Stimulated activated CD4-positive, alpha-beta T cell treated with anti-CD3 and anti-CD28 coated beads, Interleukin-12 subunit alpha, Interleukin-12 subunit beta, amount 100 ng/mL, for 24 hours (primary cell): ENCODE measurements around the gene KCNB1.
"Not testable (repeated sequence)": the region's sequence is repeated elsewhere in the genome, so short reads cannot be mapped to it uniquely, and the experiment has no call there.

ENCODE experiments used
- DNase-seq, 2 experiments: peaks; one replicate each; pipeline ENCODE4 v3.0.0-alpha.2; 2020; ENCODE audit warnings: low read depth in 2 of 2

The KCNB1 gene

GRCh38 chr20:49323622-49324238, 158.7 kb downstream of the KCNB1 start:
- no peak for DNase-seq

GRCh38 chr20:49320460-49320859, 162.0 kb downstream of the KCNB1 start:
- DNase-seq: no peak

DNA sequence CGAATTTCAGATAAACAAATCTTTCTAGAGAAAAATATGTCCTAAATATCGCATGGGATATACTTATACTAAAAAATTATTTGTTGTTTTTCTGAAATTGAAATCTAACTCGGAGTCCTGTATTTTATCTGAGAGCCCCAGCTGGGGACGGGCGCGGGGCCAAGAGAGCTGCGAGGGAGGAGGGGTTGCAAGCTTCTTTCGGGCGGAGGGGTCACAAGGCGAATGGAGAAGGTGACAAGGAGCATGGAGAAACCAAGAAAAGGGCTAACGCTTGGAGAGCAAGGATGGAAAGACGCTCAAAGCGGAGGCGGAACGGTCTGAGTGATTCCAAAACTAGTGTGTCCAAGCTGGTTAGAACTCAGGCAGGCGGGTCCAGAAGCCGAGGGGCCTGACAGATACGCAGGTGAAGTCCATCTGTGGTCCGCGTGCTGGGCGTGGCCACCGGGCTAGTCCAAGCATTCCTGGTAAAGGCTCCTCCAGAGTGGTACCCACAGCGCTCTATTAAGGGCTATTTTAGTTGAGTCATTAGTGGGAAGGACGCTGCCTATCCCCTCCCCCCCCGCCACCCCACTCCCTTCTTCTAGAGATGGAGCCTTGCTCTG, 163.2 kb downstream of the KCNB1 start:
- no peak for DNase-seq

DNA sequence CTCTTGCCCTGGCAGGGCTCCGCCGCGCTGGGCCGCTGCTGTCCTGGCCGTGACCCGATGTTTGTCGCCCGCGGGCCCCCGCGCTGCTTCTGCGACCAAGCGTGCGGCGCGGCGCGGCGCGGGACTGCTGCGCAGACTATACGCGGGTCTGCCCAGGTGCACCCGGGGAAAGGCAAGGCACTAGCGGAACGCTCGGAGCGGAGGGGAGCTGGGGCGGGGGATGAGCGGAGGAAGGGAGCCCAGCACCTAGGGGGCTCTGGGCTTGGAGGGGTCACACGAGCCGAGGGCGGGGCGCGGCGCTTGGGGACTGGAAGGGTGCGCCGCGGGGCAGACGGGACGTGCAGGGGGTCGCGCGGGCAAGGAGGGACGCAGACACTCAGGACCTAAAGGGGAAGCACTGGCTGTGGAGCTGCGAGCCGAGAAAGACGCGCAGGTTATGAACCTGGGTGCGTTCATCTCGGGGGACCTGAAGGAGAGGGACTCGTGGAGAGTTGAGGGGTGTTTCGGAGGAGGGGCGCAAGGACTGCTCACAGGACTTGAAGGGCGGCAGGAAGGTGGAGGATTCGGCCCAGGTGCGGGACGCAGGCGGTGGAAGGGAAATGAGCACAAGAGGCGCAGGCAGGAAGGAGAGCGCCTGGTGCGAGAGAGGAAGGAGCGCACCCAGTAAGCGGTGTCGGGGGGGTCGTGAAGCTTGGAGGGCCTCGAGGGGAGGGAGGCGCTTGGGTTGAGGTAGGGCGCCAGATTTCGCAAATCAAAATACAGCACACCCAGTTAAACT, 163.8 kb downstream of the KCNB1 start:
- no peak for DNase-seq

DNA sequence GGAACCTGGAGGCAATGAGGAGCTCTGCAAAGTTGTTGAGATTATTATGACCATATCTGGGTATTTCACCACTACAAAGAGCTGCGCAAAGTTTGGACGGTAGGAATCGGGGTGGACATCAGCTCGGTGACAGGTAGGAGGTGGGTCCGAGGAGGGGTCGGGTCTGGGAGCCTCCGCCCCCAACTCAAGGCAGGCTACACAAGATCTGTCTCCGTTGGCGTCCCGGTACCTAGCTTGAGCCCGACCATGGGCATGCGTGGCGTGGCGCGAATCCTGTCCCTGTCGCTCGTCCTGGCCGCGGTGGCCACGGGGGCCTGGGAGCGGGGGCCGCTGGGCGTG, 164.4 kb downstream of the KCNB1 start:
- no peak for DNase-seq

DNA sequence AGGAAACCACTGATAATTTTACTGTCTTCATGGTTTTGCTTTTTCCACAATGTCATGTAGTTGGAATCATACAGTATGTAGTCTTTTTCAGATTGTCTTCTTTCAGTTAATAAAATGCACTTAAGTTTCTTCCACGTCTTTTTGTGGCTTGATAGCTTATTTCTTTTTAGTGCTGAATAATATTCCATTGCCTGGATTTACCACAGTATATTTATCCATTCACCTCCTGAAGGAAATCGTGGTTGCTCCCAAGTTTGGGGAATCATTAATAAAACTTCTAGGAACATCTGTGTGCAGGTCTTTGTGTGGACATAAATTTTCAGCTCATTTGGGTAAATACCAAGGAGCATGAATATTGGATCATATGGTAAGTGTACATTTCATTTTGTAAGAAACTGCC, 165.8 kb downstream of the KCNB1 start:
- no peak for DNase-seq

DNA sequence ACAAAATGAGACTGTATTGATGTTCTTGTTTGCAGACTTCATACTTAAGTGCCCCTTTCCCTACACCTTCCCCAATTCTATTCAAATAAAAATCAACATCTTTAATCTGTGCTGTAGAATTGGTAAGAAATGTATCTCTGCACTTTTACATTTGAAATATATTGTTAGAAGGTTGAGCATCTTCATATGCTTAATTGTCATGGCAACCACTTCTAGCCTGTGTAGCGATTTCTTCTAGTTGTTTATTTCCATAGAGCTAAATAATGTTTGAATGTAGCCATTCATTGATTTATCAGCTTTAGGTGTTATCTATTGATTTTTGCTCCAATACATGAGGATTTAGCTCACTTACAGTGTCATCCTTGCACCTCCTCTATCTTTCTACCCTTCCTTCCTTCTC, 166.9 kb downstream of the KCNB1 start:
- DNase-seq: no peak

GRCh38 chr20:49314052-49314451, 168.4 kb downstream of the KCNB1 start:
- not testable (repeated sequence) for DNase-seq
